Measurements from ENCODE around the gene PTGS2. TPM values are rescaled to one million over a fixed set of nuclear protein-coding genes. Genes with fewer than 3 reads are reported as not detected.
"Not testable (repeated sequence)": the region's sequence is repeated elsewhere in the genome, so short reads cannot be mapped to it uniquely, and the experiment has no call there.

The PTGS2 gene
- total RNA-seq, 1 experiment from 2014 or later: 0.20 TPM

DNA sequence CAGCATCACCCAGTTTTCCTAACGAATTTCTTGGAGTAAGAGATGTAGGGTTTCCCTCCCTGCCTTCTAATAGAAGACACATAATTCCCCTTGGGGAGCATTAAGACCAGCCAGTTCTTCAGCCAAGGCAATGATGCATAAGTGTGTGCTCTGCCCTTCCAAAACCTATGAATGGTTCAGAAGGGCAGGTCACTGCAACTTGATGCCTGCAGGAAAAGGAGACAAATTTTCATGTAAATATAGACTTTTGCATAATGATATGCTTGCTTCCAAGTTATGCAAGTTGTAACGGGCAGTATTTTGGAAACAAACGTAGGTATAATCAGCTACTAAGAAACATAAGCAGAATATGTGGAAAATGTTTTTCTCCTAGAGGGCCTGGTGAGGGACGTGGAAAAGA is 31.6 kb downstream of the PTGS2 start:
- DNase-seq (ENCODE audit: low spot score) (no peak), ATAC-seq (peak; percentile 30; the same call in 1 of the 2 replicates)
- Mint-ChIP-seq H3K4me3 (no peak overlapping the region), H3K9me3 (peaks cover 9% of the 10 kb centered on the region), H3K27ac (peak overlapping the region; percentile 16), H3K27me3 (ENCODE audit: low read depth) (no peaks in the 10 kb centered on the region), H3K4me1 (peaks cover 14% of the 10 kb centered on the region), H3K36me3 (no peaks in the 10 kb centered on the region)
- TF ChIP-seq, protein P1, sequence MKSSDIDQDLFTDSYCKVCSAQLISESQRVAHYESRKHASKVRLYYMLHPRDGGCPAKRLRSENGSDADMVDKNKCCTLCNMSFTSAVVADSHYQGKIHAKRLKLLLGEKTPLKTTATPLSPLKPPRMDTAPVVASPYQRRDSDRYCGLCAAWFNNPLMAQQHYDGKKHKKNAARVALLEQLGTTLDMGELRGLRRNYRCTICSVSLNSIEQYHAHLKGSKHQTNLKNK (CRISPR knock-in tag; IDR thresholded peaks at IDR 0.05): no peak
- TF ChIP-seq GABPB1 (CRISPR knock-in tag; IDR thresholded peaks at IDR 0.05) (no peak), SMAD4 (CRISPR knock-in tag; IDR thresholded peaks at IDR 0.05) (no peak), PRRX2 (CRISPR knock-in tag; IDR thresholded peaks at IDR 0.05) (no peak), JUN (CRISPR knock-in tag; IDR thresholded peaks at IDR 0.05) (no peak), SP1 (CRISPR knock-in tag; conservative IDR thresholded peaks at IDR 0.05) (no peak), FOXP1 (CRISPR knock-in tag; IDR thresholded peaks at IDR 0.05; ENCODE audit: borderline replicate concordance) (no peak), NR1H2 (CRISPR knock-in tag; IDR thresholded peaks at IDR 0.05) (no peak), RORB (CRISPR knock-in tag; IDR thresholded peaks at IDR 0.05) (no peak)
- TF ChIP-seq, protein P2, sequence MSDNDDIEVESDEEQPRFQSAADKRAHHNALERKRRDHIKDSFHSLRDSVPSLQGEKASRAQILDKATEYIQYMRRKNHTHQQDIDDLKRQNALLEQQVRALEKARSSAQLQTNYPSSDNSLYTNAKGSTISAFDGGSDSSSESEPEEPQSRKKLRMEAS (CRISPR knock-in tag; IDR thresholded peaks at IDR 0.05): no peak
- TF ChIP-seq, protein P3, sequence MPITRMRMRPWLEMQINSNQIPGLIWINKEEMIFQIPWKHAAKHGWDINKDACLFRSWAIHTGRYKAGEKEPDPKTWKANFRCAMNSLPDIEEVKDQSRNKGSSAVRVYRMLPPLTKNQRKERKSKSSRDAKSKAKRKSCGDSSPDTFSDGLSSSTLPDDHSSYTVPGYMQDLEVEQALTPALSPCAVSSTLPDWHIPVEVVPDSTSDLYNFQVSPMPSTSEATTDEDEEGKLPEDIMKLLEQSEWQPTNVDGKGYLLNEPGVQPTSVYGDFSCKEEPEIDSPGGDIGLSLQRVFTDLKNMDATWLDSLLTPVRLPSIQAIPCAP (CRISPR knock-in tag; IDR thresholded peaks at IDR 0.05): no peak
- TF ChIP-seq, protein P4, sequence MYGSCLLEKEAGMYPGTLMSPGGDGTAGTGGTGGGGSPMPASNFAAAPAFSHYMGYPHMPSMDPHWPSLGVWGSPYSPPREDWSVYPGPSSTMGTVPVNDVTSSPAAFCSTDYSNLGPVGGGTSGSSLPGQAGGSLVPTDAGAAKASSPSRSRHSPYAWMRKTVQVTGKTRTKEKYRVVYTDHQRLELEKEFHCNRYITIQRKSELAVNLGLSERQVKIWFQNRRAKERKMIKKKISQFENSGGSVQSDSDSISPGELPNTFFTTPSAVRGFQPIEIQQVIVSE (CRISPR knock-in tag; IDR thresholded peaks at IDR 0.05; ENCODE audit: borderline replicate concordance): no peak
- TF ChIP-seq, protein P5, sequence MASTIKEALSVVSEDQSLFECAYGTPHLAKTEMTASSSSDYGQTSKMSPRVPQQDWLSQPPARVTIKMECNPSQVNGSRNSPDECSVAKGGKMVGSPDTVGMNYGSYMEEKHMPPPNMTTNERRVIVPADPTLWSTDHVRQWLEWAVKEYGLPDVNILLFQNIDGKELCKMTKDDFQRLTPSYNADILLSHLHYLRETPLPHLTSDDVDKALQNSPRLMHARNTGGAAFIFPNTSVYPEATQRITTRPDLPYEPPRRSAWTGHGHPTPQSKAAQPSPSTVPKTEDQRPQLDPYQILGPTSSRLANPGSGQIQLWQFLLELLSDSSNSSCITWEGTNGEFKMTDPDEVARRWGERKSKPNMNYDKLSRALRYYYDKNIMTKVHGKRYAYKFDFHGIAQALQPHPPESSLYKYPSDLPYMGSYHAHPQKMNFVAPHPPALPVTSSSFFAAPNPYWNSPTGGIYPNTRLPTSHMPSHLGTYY (CRISPR knock-in tag; IDR thresholded peaks at IDR 0.05): no peak
- TF ChIP-seq, protein P6, sequence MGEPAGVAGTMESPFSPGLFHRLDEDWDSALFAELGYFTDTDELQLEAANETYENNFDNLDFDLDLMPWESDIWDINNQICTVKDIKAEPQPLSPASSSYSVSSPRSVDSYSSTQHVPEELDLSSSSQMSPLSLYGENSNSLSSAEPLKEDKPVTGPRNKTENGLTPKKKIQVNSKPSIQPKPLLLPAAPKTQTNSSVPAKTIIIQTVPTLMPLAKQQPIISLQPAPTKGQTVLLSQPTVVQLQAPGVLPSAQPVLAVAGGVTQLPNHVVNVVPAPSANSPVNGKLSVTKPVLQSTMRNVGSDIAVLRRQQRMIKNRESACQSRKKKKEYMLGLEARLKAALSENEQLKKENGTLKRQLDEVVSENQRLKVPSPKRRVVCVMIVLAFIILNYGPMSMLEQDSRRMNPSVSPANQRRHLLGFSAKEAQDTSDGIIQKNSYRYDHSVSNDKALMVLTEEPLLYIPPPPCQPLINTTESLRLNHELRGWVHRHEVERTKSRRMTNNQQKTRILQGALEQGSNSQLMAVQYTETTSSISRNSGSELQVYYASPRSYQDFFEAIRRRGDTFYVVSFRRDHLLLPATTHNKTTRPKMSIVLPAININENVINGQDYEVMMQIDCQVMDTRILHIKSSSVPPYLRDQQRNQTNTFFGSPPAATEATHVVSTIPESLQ (CRISPR knock-in tag; IDR thresholded peaks at IDR 0.05): no peak
- TF ChIP-seq, protein P7, sequence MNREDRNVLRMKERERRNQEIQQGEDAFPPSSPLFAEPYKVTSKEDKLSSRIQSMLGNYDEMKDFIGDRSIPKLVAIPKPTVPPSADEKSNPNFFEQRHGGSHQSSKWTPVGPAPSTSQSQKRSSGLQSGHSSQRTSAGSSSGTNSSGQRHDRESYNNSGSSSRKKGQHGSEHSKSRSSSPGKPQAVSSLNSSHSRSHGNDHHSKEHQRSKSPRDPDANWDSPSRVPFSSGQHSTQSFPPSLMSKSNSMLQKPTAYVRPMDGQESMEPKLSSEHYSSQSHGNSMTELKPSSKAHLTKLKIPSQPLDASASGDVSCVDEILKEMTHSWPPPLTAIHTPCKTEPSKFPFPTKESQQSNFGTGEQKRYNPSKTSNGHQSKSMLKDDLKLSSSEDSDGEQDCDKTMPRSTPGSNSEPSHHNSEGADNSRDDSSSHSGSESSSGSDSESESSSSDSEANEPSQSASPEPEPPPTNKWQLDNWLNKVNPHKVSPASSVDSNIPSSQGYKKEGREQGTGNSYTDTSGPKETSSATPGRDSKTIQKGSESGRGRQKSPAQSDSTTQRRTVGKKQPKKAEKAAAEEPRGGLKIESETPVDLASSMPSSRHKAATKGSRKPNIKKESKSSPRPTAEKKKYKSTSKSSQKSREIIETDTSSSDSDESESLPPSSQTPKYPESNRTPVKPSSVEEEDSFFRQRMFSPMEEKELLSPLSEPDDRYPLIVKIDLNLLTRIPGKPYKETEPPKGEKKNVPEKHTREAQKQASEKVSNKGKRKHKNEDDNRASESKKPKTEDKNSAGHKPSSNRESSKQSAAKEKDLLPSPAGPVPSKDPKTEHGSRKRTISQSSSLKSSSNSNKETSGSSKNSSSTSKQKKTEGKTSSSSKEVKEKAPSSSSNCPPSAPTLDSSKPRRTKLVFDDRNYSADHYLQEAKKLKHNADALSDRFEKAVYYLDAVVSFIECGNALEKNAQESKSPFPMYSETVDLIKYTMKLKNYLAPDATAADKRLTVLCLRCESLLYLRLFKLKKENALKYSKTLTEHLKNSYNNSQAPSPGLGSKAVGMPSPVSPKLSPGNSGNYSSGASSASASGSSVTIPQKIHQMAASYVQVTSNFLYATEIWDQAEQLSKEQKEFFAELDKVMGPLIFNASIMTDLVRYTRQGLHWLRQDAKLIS (CRISPR knock-in tag; IDR thresholded peaks at IDR 0.05; ENCODE audit: borderline replicate concordance): no peak
- TF ChIP-seq, protein P8, sequence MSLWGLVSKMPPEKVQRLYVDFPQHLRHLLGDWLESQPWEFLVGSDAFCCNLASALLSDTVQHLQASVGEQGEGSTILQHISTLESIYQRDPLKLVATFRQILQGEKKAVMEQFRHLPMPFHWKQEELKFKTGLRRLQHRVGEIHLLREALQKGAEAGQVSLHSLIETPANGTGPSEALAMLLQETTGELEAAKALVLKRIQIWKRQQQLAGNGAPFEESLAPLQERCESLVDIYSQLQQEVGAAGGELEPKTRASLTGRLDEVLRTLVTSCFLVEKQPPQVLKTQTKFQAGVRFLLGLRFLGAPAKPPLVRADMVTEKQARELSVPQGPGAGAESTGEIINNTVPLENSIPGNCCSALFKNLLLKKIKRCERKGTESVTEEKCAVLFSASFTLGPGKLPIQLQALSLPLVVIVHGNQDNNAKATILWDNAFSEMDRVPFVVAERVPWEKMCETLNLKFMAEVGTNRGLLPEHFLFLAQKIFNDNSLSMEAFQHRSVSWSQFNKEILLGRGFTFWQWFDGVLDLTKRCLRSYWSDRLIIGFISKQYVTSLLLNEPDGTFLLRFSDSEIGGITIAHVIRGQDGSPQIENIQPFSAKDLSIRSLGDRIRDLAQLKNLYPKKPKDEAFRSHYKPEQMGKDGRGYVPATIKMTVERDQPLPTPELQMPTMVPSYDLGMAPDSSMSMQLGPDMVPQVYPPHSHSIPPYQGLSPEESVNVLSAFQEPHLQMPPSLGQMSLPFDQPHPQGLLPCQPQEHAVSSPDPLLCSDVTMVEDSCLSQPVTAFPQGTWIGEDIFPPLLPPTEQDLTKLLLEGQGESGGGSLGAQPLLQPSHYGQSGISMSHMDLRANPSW (CRISPR knock-in tag; conservative IDR thresholded peaks at IDR 0.05; ENCODE audit: low read depth): no peak
- TF ChIP-seq, protein P9, sequence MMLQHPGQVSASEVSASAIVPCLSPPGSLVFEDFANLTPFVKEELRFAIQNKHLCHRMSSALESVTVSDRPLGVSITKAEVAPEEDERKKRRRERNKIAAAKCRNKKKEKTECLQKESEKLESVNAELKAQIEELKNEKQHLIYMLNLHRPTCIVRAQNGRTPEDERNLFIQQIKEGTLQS (CRISPR knock-in tag; conservative IDR thresholded peaks at IDR 0.05): no peak
- TF ChIP-seq, protein P10, sequence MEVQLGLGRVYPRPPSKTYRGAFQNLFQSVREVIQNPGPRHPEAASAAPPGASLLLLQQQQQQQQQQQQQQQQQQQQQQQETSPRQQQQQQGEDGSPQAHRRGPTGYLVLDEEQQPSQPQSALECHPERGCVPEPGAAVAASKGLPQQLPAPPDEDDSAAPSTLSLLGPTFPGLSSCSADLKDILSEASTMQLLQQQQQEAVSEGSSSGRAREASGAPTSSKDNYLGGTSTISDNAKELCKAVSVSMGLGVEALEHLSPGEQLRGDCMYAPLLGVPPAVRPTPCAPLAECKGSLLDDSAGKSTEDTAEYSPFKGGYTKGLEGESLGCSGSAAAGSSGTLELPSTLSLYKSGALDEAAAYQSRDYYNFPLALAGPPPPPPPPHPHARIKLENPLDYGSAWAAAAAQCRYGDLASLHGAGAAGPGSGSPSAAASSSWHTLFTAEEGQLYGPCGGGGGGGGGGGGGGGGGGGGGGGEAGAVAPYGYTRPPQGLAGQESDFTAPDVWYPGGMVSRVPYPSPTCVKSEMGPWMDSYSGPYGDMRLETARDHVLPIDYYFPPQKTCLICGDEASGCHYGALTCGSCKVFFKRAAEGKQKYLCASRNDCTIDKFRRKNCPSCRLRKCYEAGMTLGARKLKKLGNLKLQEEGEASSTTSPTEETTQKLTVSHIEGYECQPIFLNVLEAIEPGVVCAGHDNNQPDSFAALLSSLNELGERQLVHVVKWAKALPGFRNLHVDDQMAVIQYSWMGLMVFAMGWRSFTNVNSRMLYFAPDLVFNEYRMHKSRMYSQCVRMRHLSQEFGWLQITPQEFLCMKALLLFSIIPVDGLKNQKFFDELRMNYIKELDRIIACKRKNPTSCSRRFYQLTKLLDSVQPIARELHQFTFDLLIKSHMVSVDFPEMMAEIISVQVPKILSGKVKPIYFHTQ (CRISPR knock-in tag; IDR thresholded peaks at IDR 0.05): no peak
- POLR2A ChIA-PET: no interaction called here
- CTCF ChIA-PET: interaction anchor here (0.8 kb wide), 1 partner anchor 34 kb away, joined by 3 read pairs; no protein-coding TSS in a partner anchor

DNA sequence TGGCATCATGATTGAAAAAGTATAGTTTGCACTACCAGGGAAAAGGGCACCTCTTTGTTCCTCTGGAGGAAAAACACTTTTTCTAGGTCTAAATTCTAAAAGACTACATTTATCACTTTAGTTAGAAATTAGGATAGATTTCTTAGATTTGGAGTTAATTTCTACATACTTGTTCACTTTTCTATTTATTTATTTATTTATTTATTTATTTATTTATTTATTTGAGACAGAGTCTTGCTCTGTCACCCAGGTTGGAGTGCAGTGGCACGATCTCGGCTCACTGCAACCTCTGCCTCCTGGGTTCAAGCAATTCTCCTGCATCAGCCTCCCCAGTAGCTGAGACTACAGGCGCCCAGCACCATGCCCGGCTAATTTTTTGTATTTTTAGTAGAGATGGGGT is 32.2 kb downstream of the PTGS2 start:
- H3K27me3 Mint-ChIP-seq (ENCODE audit: low read depth); ATAC-seq; H3K9me3 Mint-ChIP-seq; H3K36me3 Mint-ChIP-seq; CTCF ChIA-PET; POLR2A ChIA-PET; H3K4me3 Mint-ChIP-seq; DNase-seq (ENCODE audit: low spot score); H3K27ac Mint-ChIP-seq: not testable (repeated sequence)
- peaks cover 14% of the 10 kb centered on the region for H3K4me1 Mint-ChIP-seq

Data from WTC11 (cell line).